ENCODE data around the gene LYRM2.

The LYRM2 gene

GRCh38 chr6:89581689-89582088 is 56.9 kb downstream of the LYRM2 start (continued):
- no peak for TF ChIP-seq ARNTL (CRISPR knock-in tag; IDR thresholded peaks at IDR 0.05; ENCODE audit: borderline replicate concordance, low read depth)
- TF ChIP-seq ISL1 (CRISPR knock-in tag; IDR thresholded peaks at IDR 0.05) = no peak
- TF ChIP-seq TCF4 (CRISPR knock-in tag; IDR thresholded peaks at IDR 0.05; ENCODE audit: borderline replicate concordance) = no peak
- TF ChIP-seq ZFP30 (CRISPR knock-in tag; IDR thresholded peaks at IDR 0.05) = no peak

GRCh38 chr6:89580997-89581666 is 57.4 kb downstream of the LYRM2 start:
- no peak for TF ChIP-seq ZNF565 (CRISPR knock-in tag; conservative IDR thresholded peaks at IDR 0.05; ENCODE audit: low read depth)
- TF ChIP-seq RARB (CRISPR knock-in tag; IDR thresholded peaks at IDR 0.05) = no peak
- TF ChIP-seq CREB5 (CRISPR knock-in tag; IDR thresholded peaks at IDR 0.05; ENCODE audit: low read depth) = no peak
- no peak for TF ChIP-seq SNAI2 (CRISPR knock-in tag; IDR thresholded peaks at IDR 0.05)
- TF ChIP-seq ZNF70 (CRISPR knock-in tag; IDR thresholded peaks at IDR 0.05) = no peak
- no peak for TF ChIP-seq BACH2 (CRISPR knock-in tag; IDR thresholded peaks at IDR 0.05; ENCODE audit: borderline replicate concordance)
- TF ChIP-seq ZNF8 (CRISPR knock-in tag; IDR thresholded peaks at IDR 0.05) = no peak
- no peak for TF ChIP-seq PPARA (CRISPR knock-in tag; IDR thresholded peaks at IDR 0.05; ENCODE audit: borderline replicate concordance)
- TF ChIP-seq TSHZ2 (CRISPR knock-in tag; IDR thresholded peaks at IDR 0.05) = no peak
- TF ChIP-seq ZC3H10 (CRISPR knock-in tag; IDR thresholded peaks at IDR 0.05) = no peak
- TF ChIP-seq ZFP3 (CRISPR knock-in tag; IDR thresholded peaks at IDR 0.05) = no peak
- TF ChIP-seq GLIS3 (CRISPR knock-in tag; IDR thresholded peaks at IDR 0.05) = no peak
- TF ChIP-seq ISL1 (CRISPR knock-in tag; IDR thresholded peaks at IDR 0.05) = no peak
- TF ChIP-seq ESRRG (CRISPR knock-in tag; IDR thresholded peaks at IDR 0.05) = no peak
- TF ChIP-seq ARNTL (CRISPR knock-in tag; IDR thresholded peaks at IDR 0.05; ENCODE audit: borderline replicate concordance, low read depth) = no peak
- TF ChIP-seq, protein P1, sequence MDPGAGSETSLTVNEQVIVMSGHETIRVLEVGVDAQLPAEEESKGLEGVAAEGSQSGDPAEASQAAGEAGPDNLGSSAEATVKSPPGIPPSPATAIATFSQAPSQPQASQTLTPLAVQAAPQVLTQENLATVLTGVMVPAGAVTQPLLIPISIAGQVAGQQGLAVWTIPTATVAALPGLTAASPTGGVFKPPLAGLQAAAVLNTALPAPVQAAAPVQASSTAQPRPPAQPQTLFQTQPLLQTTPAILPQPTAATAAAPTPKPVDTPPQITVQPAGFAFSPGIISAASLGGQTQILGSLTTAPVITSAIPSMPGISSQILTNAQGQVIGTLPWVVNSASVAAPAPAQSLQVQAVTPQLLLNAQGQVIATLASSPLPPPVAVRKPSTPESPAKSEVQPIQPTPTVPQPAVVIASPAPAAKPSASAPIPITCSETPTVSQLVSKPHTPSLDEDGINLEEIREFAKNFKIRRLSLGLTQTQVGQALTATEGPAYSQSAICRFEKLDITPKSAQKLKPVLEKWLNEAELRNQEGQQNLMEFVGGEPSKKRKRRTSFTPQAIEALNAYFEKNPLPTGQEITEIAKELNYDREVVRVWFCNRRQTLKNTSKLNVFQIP (CRISPR knock-in tag; IDR thresholded peaks at IDR 0.05; ENCODE audit: borderline replicate concordance, low read depth) = no peak
- no peak for ATAC-seq

- no peak for ATAC-seq
- TF ChIP-seq ZFP3 (CRISPR knock-in tag; IDR thresholded peaks at IDR 0.05) (no peak), TSHZ2 (CRISPR knock-in tag; IDR thresholded peaks at IDR 0.05) (no peak), TCF4 (CRISPR knock-in tag; IDR thresholded peaks at IDR 0.05; ENCODE audit: borderline replicate concordance) (no peak), TOX (CRISPR knock-in tag; IDR thresholded peaks at IDR 0.05; ENCODE audit: borderline replicate concordance) (no peak), RARB (CRISPR knock-in tag; IDR thresholded peaks at IDR 0.05) (no peak), ZFP30 (CRISPR knock-in tag; IDR thresholded peaks at IDR 0.05) (no peak), ZNF565 (CRISPR knock-in tag; conservative IDR thresholded peaks at IDR 0.05; ENCODE audit: low read depth) (no peak), ARNTL (CRISPR knock-in tag; IDR thresholded peaks at IDR 0.05; ENCODE audit: borderline replicate concordance, low read depth) (no peak), PPARA (CRISPR knock-in tag; IDR thresholded peaks at IDR 0.05; ENCODE audit: borderline replicate concordance) (no peak), ESRRG (CRISPR knock-in tag; IDR thresholded peaks at IDR 0.05) (no peak), ZNF70 (CRISPR knock-in tag; IDR thresholded peaks at IDR 0.05) (no peak), SNAI2 (CRISPR knock-in tag; IDR thresholded peaks at IDR 0.05) (no peak)
Observed at GRCh38 chr6:89575562-89575960, 63.0 kb downstream of the LYRM2 start.

All from SK-N-SH treated with all-trans-retinoic acid at 6 μM for 48 hours (cell line).